ENCODE data around the gene GMDS.

Gene GMDS

GRCh38 chr6:1786455-1787453 lies 458.7 kb downstream of the GMDS start:
- in situ Hi-C loops (cut with MboI; ENCODE audit: low sequenced_read_pairs), result no loop called here

- in situ Hi-C loops (cut with MboI; ENCODE audit: low sequenced_read_pairs), result no loop called here
Observed at GRCh38 chr6:1784422-1784884, 461.0 kb downstream of the GMDS start.

GRCh38 chr6:1781817-1782184 lies 463.6 kb downstream of the GMDS start:
- in situ Hi-C loops (cut with MboI; ENCODE audit: low sequenced_read_pairs), result no loop called here

- in situ Hi-C loops (cut with MboI; ENCODE audit: low sequenced_read_pairs), result no loop called here
Observed at GRCh38 chr6:1781152-1781816, 464.1 kb downstream of the GMDS start.

- in situ Hi-C loops (cut with MboI; ENCODE audit: low sequenced_read_pairs), result no loop called here
Observed at GRCh38 chr6:1780251-1780867, 465.0 kb downstream of the GMDS start.

- in situ Hi-C loops (cut with MboI; ENCODE audit: low sequenced_read_pairs), result no loop called here
Observed at GRCh38 chr6:1778686-1779235, 466.6 kb downstream of the GMDS start.

- in situ Hi-C loops (cut with MboI; ENCODE audit: low sequenced_read_pairs), result no loop called here
Observed at GRCh38 chr6:1777921-1778685, 467.3 kb downstream of the GMDS start.

- in situ Hi-C loops (cut with MboI; ENCODE audit: low sequenced_read_pairs), result no loop called here
Observed at GRCh38 chr6:1775441-1775840, 470.0 kb downstream of the GMDS start.

- in situ Hi-C loops (cut with MboI; ENCODE audit: low sequenced_read_pairs), result no loop called here
Observed at GRCh38 chr6:1774226-1774915, 471.0 kb downstream of the GMDS start.

GRCh38 chr6:1773700-1774099 lies 471.7 kb downstream of the GMDS start:
- in situ Hi-C loops (cut with MboI; ENCODE audit: low sequenced_read_pairs), result no loop called here

GRCh38 chr6:1770968-1771723 lies 474.3 kb downstream of the GMDS start:
- in situ Hi-C loops (cut with MboI; ENCODE audit: low sequenced_read_pairs), result no loop called here

- in situ Hi-C loops (cut with MboI; ENCODE audit: low sequenced_read_pairs), result no loop called here
Observed at GRCh38 chr6:1770435-1770843, 475.0 kb downstream of the GMDS start.

GRCh38 chr6:1767481-1768246 lies 477.7 kb downstream of the GMDS start:
- in situ Hi-C loops (cut with MboI; ENCODE audit: low sequenced_read_pairs), result no loop called here

GRCh38 chr6:1766654-1767053 lies 478.8 kb downstream of the GMDS start:
- in situ Hi-C loops (cut with MboI; ENCODE audit: low sequenced_read_pairs), result no loop called here

GRCh38 chr6:1765160-1765903 lies 480.1 kb downstream of the GMDS start:
- in situ Hi-C loops (cut with MboI; ENCODE audit: low sequenced_read_pairs), result no loop called here

GRCh38 chr6:1764397-1764987 lies 480.9 kb downstream of the GMDS start:
- in situ Hi-C loops (cut with MboI; ENCODE audit: low sequenced_read_pairs), result no loop called here

- in situ Hi-C loops (cut with MboI; ENCODE audit: low sequenced_read_pairs), result no loop called here
Observed at GRCh38 chr6:1763404-1763803, 482.0 kb downstream of the GMDS start.
